OCI-LY1 (cell line): ENCODE results near the gene CENPA.

Source experiments
- EZH2 ChIP-seq: fragments of 200-600 bp; sonication (generic), shearing (Covaris generic); IDR thresholded peaks from 2 replicates; pipeline ENCODE4 v1.8.0; 2017; ENCODE audit warnings: borderline replicate concordance, mixed run types, mild to moderate bottlenecking, antibody characterized with exemption, low read length, moderate library complexity, mixed read lengths
- TF ChIP-seq, protein P1 (sequence below): fragments of 200-600 bp; sonication (generic), shearing (Covaris generic); IDR thresholded peaks from 2 replicates; pipeline ENCODE4 v1.5.1; 2017; ENCODE audit warnings: mild to moderate bottlenecking, antibody characterized with exemption, low read length, moderate library complexity, mixed read lengths

DNA sequence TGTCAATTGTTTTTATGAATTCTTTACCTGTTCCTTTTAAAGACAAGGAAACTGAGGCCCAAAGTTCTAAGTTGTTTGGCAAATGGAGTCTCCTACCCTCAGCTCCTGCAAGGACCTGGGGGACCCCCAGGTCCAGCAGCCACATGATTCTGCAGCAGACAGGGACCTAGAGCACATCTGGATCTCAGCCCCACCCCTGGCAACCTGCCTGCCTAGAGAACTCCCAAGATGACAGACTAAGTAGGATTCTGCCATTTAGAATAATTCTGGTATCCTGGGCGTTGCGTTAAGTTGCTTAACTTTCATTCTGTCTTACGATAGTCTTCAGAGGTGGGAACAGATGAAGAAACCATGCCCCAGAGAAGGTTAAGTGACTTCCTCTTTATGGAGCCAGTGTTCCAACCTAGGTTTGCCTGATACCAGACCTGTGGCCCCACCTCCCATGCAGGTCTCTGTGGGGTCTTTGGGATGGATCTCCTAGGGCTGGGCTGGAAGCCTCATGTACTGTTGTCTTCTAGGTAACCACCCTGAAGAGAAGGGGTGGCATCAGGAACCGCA lies 5.6 kb upstream of the CENPA start:
- TF ChIP-seq, protein P1, sequence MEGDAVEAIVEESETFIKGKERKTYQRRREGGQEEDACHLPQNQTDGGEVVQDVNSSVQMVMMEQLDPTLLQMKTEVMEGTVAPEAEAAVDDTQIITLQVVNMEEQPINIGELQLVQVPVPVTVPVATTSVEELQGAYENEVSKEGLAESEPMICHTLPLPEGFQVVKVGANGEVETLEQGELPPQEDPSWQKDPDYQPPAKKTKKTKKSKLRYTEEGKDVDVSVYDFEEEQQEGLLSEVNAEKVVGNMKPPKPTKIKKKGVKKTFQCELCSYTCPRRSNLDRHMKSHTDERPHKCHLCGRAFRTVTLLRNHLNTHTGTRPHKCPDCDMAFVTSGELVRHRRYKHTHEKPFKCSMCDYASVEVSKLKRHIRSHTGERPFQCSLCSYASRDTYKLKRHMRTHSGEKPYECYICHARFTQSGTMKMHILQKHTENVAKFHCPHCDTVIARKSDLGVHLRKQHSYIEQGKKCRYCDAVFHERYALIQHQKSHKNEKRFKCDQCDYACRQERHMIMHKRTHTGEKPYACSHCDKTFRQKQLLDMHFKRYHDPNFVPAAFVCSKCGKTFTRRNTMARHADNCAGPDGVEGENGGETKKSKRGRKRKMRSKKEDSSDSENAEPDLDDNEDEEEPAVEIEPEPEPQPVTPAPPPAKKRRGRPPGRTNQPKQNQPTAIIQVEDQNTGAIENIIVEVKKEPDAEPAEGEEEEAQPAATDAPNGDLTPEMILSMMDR: no peak
- TF ChIP-seq EZH2: no peak
